SK-N-SH treated with all-trans-retinoic acid at 6 μM for 48 hours (cell line): ENCODE data around the gene BACE1-AS.
"Not testable (repeated sequence)": the region's sequence is repeated elsewhere in the genome, so short reads cannot be mapped to it uniquely, and the experiment has no call there.

Experiments used
- CSDC2 ChIP-seq: fragments of 250-450 bp; sonication (Bioruptor Pico); IDR thresholded peaks from 2 replicates; pipeline ENCODE4 v1.5.0; 2020; ENCODE audit warnings: mild to moderate bottlenecking, moderate library complexity
- GLIS3 ChIP-seq: fragments of 250-450 bp; sonication (Bioruptor Pico); IDR thresholded peaks from 2 replicates; pipeline ENCODE4 v1.5.0; 2020; ENCODE audit warnings: mild to moderate bottlenecking, moderate library complexity
- ISL1 ChIP-seq: fragments of 250-450 bp; sonication (Bioruptor Pico); IDR thresholded peaks from 2 replicates; pipeline ENCODE4 v2.1.2; 2022; ENCODE audit warnings: mild to moderate bottlenecking, moderate library complexity
- POU6F1 ChIP-seq: fragments of 250-450 bp; sonication (Bioruptor Pico); IDR thresholded peaks from 2 replicates; pipeline ENCODE4 v1.8.0; 2021; ENCODE audit warnings: low read depth, mild to moderate bottlenecking, moderate library complexity, borderline replicate concordance
- RARB ChIP-seq: fragments of 250-450 bp; sonication (Bioruptor Pico); IDR thresholded peaks from 2 replicates; pipeline ENCODE4 v1.8.0; 2021; ENCODE audit warnings: mild to moderate bottlenecking, moderate library complexity
- TSHZ2 ChIP-seq: fragments of 250-450 bp; sonication (Bioruptor Pico); IDR thresholded peaks from 2 replicates; pipeline ENCODE4 v1.5.0; 2020; ENCODE audit warnings: mild to moderate bottlenecking, moderate library complexity
- ZFP3 ChIP-seq: fragments of 250-450 bp; sonication (Bioruptor Pico); IDR thresholded peaks from 2 replicates; pipeline ENCODE4 v1.5.0; 2020; ENCODE audit warnings: mild to moderate bottlenecking, moderate library complexity
- ZFP30 ChIP-seq: fragments of 450-650 bp; formaldehyde crosslinking; IDR thresholded peaks from 2 replicates; pipeline ENCODE4 v1.5.0; 2022; ENCODE audit warnings: mild to moderate bottlenecking, moderate library complexity
- ZNF565 ChIP-seq: fragments of 450-650 bp; formaldehyde crosslinking; conservative IDR thresholded peaks from 2 replicates; pipeline ENCODE4 v1.5.0; 2020; ENCODE audit warnings: low read depth, mild to moderate bottlenecking, moderate library complexity
- ZNF70 ChIP-seq: fragments of 450-650 bp; formaldehyde crosslinking; IDR thresholded peaks from 2 replicates; pipeline ENCODE4 v1.5.0; 2020; ENCODE audit warnings: mild to moderate bottlenecking, moderate library complexity
- ZNF8 ChIP-seq: fragments of 450-650 bp; formaldehyde crosslinking; IDR thresholded peaks from 2 replicates; pipeline ENCODE4 v1.5.0; 2020; ENCODE audit warnings: mild to moderate bottlenecking, moderate library complexity
- TF ChIP-seq, protein P1 (sequence below): fragments of 250-450 bp; sonication (Bioruptor Pico); IDR thresholded peaks from 2 replicates; pipeline ENCODE4 v1.5.1; 2020; ENCODE audit warnings: low read depth, mild to moderate bottlenecking, moderate library complexity
- TF ChIP-seq, protein P2 (sequence below): fragments of 250-450 bp; sonication (Bioruptor Pico); IDR thresholded peaks from 2 replicates; pipeline ENCODE4 v1.8.0; 2020; ENCODE audit warnings: mild to moderate bottlenecking, moderate library complexity, borderline replicate concordance

DNA sequence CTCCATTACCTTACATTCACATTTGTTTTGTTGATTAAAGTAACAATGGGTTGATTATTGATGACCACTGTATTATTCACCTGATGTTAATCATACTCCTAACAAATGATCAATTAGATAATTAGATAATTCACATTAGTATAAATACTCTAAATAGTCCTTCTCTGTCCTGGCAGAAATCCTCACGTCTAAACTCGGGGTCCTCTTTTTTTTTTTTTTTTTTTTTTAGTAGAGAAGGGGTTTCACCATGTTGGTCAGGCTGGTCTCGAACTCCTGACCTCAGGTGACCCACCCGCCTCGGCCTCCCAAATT is 36.1 kb downstream of the BACE1-AS start:
- not testable (repeated sequence) for TF ChIP-seq ZNF70 (CRISPR knock-in tag); ZNF565 (CRISPR knock-in tag); ZFP30; RARB (CRISPR knock-in tag); ZNF8 (CRISPR knock-in tag); ISL1 (CRISPR knock-in tag); CSDC2 (CRISPR knock-in tag); POU6F1 (CRISPR knock-in tag); GLIS3 (CRISPR knock-in tag); TSHZ2 (CRISPR knock-in tag); ZFP3 (CRISPR knock-in tag)
- TF ChIP-seq, protein P1, sequence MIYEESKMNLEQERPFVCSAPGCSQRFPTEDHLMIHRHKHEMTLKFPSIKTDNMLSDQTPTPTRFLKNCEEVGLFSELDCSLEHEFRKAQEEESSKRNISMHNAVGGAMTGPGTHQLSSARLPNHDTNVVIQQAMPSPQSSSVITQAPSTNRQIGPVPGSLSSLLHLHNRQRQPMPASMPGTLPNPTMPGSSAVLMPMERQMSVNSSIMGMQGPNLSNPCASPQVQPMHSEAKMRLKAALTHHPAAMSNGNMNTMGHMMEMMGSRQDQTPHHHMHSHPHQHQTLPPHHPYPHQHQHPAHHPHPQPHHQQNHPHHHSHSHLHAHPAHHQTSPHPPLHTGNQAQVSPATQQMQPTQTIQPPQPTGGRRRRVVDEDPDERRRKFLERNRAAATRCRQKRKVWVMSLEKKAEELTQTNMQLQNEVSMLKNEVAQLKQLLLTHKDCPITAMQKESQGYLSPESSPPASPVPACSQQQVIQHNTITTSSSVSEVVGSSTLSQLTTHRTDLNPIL (CRISPR knock-in tag), result not testable (repeated sequence)
- TF ChIP-seq, protein P2, sequence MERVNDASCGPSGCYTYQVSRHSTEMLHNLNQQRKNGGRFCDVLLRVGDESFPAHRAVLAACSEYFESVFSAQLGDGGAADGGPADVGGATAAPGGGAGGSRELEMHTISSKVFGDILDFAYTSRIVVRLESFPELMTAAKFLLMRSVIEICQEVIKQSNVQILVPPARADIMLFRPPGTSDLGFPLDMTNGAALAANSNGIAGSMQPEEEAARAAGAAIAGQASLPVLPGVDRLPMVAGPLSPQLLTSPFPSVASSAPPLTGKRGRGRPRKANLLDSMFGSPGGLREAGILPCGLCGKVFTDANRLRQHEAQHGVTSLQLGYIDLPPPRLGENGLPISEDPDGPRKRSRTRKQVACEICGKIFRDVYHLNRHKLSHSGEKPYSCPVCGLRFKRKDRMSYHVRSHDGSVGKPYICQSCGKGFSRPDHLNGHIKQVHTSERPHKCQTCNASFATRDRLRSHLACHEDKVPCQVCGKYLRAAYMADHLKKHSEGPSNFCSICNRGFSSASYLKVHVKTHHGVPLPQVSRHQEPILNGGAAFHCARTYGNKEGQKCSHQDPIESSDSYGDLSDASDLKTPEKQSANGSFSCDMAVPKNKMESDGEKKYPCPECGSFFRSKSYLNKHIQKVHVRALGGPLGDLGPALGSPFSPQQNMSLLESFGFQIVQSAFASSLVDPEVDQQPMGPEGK, result not testable (repeated sequence)
